ENCODE results near the gene TMEM80. TPM values are rescaled to one million over a fixed set of nuclear protein-coding genes. Genes with fewer than 3 reads are reported as not detected.

The TMEM80 gene
- total and polyA plus RNA-seq, 2 of the 4 experiments (the other 2 are of a cell fraction) = 5.6 to 21.7 TPM

DNA sequence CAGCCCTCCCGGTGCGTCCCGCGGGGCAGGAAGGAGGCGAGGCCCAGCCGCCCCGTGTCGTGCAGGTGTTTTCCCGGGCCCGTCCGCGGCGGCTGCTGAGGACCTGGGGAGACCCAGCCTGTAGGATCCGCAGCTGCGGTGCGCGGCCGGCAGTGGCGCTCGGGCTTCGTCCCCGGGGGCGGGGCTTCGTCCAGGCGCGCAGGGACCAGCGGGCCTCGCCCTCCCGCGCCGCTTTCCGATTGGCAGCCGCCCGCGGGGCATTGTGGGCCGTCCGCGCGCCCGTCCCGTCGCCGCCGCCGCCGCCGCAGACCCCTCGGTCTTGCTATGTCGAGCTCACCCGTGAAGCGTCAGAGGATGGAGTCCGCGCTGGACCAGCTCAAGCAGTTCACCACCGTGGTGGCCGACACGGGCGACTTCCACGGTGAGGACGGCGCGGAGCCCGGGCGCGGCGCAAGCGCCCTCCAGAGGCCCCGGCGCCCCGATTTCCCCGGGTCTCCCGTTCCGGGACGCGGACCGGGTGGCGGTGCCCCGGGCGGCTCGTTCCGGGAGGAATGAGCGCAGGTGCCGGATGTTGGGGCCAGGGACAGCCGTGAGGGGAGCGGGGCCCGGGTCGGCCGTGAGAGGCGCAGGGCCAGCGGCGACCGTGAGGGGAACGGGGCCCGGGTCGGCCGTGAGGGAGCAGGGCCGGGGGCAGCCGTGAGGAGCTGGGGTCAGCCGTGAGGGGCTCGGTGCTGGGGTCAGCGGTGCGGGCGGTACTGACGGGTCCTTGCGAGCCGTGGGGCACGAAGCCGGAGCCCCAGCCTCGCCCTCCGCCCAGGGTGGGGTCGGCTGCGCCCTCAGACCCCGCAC is 51.8 kb downstream of the TMEM80 start, which contains the start of gene TALDO1 (continued):
- TF ChIP-seq MAZ (IDR thresholded peaks at IDR 0.05; ENCODE audit: borderline replicate concordance, low read depth, low read length) = peak; percentile 59; the same call in 1 of the 2 replicates
- TF ChIP-seq FOS (IDR thresholded peaks at IDR 0.05; ENCODE audit: low read depth, low read length) = no peak

DNA sequence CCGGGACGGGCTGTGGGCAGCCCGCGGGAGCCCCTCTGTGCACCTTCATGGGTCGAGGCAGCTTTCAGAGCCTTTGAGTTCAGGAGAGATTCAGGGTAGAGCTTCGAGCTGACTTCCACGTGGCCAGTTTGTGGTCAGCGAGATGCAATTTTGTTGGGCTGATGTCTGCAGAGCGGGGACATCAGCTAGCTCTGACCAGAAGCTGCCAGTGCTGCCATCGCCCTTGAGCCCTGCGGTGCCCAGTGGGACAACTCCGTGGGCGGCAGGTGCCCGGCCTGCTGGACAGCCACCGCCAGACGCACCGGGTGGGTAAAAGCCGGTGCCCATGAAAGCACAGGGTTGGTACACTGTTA is 52.4 kb downstream of the TMEM80 start:
- Histone ChIP-seq H3K56ac (ENCODE audit: extremely low read depth, insufficient read depth, low read length) (peak overlapping the region; percentile 62), H2BK120ac (ENCODE audit: low read depth, low read length) (peak overlapping the region; percentile 75), H3K4me3 (ENCODE audit: insufficient read depth, low read depth, low read length) (peak overlapping the region; percentile 100), H3K79me1 (ENCODE audit: low read depth in 1 of 2, low read length in 2 of 2) (peaks cover 14 to 50% of the 10 kb centered on the region in 2 experiments), H3K27ac (ENCODE audit: insufficient read depth, low read length) (peak overlapping the region; percentile 94), H2AK9ac (replicated peaks; ENCODE audit: low read depth, low read length, poor library complexity) (peak overlapping the region; percentile 97), H3K4me1 (ENCODE audit: control insufficient read depth, insufficient read depth, low read length) (peaks cover 9% of the 10 kb centered on the region), H2AK5ac (ENCODE audit: low read depth, low read length) (peak overlapping the region; percentile 83), H3K9me1 (ENCODE audit: insufficient read depth, low read length) (peaks cover 16% of the 10 kb centered on the region), H3K4ac (ENCODE audit: low read depth, low read length) (peak overlapping the region; percentile 78), H3K14ac (replicated peaks; ENCODE audit: low read depth, low read length) (peak overlapping the region; percentile 79), H2AFZ (replicated peaks; ENCODE audit: low read length, poor library complexity) (peak overlapping the region; percentile 99), H2BK20ac (ENCODE audit: low read depth, low read length) (peak overlapping the region; percentile 5; the same call in 1 of the 2 replicates), H2BK15ac (ENCODE audit: low read depth, low read length) (no peak overlapping the region), H3K9me3 (ENCODE audit: control insufficient read depth, insufficient read depth, low read length) (no peaks in the 10 kb centered on the region), H4K91ac (ENCODE audit: insufficient read depth, low read depth, low read length) (peak overlapping the region; percentile 72), H4K20me1 (ENCODE audit: insufficient read depth, low read length) (peaks cover 41% of the 10 kb centered on the region), H4K8ac (ENCODE audit: low read depth in 2 of 2, low read length in 2 of 2) (peak overlapping the region; percentile 53 to 57; a peak in 2 of 4 replicates), H3K36me3 (ENCODE audit: control insufficient read depth, insufficient read depth, low read length) (peaks cover 4% of the 10 kb centered on the region; the same call in 1 of the 2 replicates), H2BK5ac (ENCODE audit: low read depth, low read length, poor library complexity, severe bottlenecking) (peak overlapping the region; percentile 98), H4K5ac (ENCODE audit: low read depth, low read length) (peak overlapping the region; percentile 71), H3K9ac (ENCODE audit: low read depth, low read length) (peak overlapping the region; percentile 92), H3K27me3 (ENCODE audit: control insufficient read depth, insufficient read depth, low read length) (no peaks in the 10 kb centered on the region), H3K4me2 (ENCODE audit: low read depth, low read length) (peak overlapping the region; percentile 69), H3K23ac (ENCODE audit: low read depth, low read length) (peak overlapping the region; percentile 77), H3K18ac (ENCODE audit: low read depth, low read length) (peak overlapping the region; percentile 81)
- intact Hi-C loops (cut with micrococcal nuclease) = no loop called here
- no peak for DNase-seq
- ChIA-PET POLR2A (ENCODE audit: unreplicated experiment) (no interaction called here), CTCF (interaction anchor here (1.0 to 1.9 kb wide), 3 partner anchors 9 to 20 kb away, joined by 3 to 4 read pairs (median 3); no protein-coding TSS in a partner anchor)
- TF ChIP-seq, protein P1, sequence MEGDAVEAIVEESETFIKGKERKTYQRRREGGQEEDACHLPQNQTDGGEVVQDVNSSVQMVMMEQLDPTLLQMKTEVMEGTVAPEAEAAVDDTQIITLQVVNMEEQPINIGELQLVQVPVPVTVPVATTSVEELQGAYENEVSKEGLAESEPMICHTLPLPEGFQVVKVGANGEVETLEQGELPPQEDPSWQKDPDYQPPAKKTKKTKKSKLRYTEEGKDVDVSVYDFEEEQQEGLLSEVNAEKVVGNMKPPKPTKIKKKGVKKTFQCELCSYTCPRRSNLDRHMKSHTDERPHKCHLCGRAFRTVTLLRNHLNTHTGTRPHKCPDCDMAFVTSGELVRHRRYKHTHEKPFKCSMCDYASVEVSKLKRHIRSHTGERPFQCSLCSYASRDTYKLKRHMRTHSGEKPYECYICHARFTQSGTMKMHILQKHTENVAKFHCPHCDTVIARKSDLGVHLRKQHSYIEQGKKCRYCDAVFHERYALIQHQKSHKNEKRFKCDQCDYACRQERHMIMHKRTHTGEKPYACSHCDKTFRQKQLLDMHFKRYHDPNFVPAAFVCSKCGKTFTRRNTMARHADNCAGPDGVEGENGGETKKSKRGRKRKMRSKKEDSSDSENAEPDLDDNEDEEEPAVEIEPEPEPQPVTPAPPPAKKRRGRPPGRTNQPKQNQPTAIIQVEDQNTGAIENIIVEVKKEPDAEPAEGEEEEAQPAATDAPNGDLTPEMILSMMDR (conservative IDR thresholded peaks at IDR 0.05; ENCODE audit: low read depth, low read length) = no peak
- no peak for TF ChIP-seq CEBPB (IDR thresholded peaks at IDR 0.05; ENCODE audit: low read depth, low read length)
- TF ChIP-seq, protein P2, sequence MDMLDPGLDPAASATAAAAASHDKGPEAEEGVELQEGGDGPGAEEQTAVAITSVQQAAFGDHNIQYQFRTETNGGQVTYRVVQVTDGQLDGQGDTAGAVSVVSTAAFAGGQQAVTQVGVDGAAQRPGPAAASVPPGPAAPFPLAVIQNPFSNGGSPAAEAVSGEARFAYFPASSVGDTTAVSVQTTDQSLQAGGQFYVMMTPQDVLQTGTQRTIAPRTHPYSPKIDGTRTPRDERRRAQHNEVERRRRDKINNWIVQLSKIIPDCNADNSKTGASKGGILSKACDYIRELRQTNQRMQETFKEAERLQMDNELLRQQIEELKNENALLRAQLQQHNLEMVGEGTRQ (IDR thresholded peaks at IDR 0.05; ENCODE audit: low read depth, low read length) = peak; percentile 15; the same call in 1 of the 2 replicates
- TF ChIP-seq POLR2A (IDR thresholded peaks at IDR 0.05; ENCODE audit: low read depth, low read length) = no peak; the same call in 1 of the 2 replicates
- TF ChIP-seq FOS (IDR thresholded peaks at IDR 0.05; ENCODE audit: low read depth, low read length) = no peak
- TF ChIP-seq MXI1 (IDR thresholded peaks at IDR 0.05; ENCODE audit: borderline replicate concordance, low read depth, low read length) = 0 out of 2 replicates have a peak, but pooled peaks have one; percentile 62
- no peak for TF ChIP-seq RCOR1 (IDR thresholded peaks at IDR 0.05; ENCODE audit: insufficient replicate concordance, low read length)
- TF ChIP-seq SMC3 (IDR thresholded peaks at IDR 0.05; ENCODE audit: low read depth, low read length) = no peak
- dilution Hi-C loops (cut with HindIII; ENCODE audit: low sequenced_read_pairs, unreplicated experiment) = no loop called here
- no TSS peak for BruUV-seq (replicated peaks)
- peak; percentile 2 for ATAC-seq (ENCODE audit: low read depth)
- in situ Hi-C loops (cut with MboI; ENCODE audit: low sequenced_read_pairs) = no loop called here
- WGBS, 2 experiments (ENCODE audit: extremely low coverage in 2 of 2, insufficient read length in 1 of 2) = 13% methylated on average over 8 of the region's 18 CpGs; no CpG with 5 or more reads in 1 of the 2 experiments
